HEK293 (cell line): ENCODE measurements around the gene SETD7.

Experiments used
- CTCF ChIA-PET: fragments of 350-600 bp; formaldehyde crosslinking; extraction: SDS; loops from one replicate; lab custom pipeline; 2021; ENCODE audit warnings: antibody characterized with exemption; lab: Yijun Ruan, JAX
- POLR2A ChIA-PET: fragments of 300-600 bp; formaldehyde crosslinking; extraction: SDS; loops from one replicate; lab custom pipeline; 2020; ENCODE audit warnings: antibody characterized with exemption, inconsistent platforms; lab: Yijun Ruan, JAX
- H3K27ac ChIP-seq: fragments of 200-500 bp; sonication (Bioruptor generic); 2 replicates; pipeline ENCODE4 v1.5.1; 2014; ENCODE audit warnings: low read depth, low read length, control low read depth, inconsistent platforms; ENCODE audit errors: extremely low read depth
- H3K36me3 ChIP-seq, 2 experiments: fragments of 200-500 bp in 1 of 2; sonication (Bioruptor generic) in 1 of 2; 1 replicate in 1 of 2; 2 replicates in 1 of 2; pipeline ENCODE4 v1.5.1; 2014 to 2017; ENCODE audit warnings: inconsistent platforms in 2 of 2, low read length in 2 of 2; ENCODE audit not compliant: control insufficient read depth in 2 of 2, insufficient read depth in 1 of 2
- H3K4me1 ChIP-seq: fragments of 200-500 bp; sonication (Bioruptor generic); 2 replicates; pipeline ENCODE4 v1.5.1; 2014; ENCODE audit warnings: mild to moderate bottlenecking, low read length, inconsistent platforms; ENCODE audit not compliant: control insufficient read depth, insufficient read depth
- H3K4me3 ChIP-seq: 2 replicates; pipeline ENCODE4 v1.5.1; 2011; ENCODE audit warnings: low read depth, mild to moderate bottlenecking, control low read depth, low read length, moderate library complexity
- H3K9me3 ChIP-seq: fragments of 200-500 bp; sonication (Bioruptor generic); 2 replicates; pipeline ENCODE4 v1.5.1; 2014; ENCODE audit warnings: low read depth, low read length, inconsistent platforms; ENCODE audit not compliant: control insufficient read depth, insufficient read depth
- EGR2 ChIP-seq: fragments of 450-650 bp; formaldehyde crosslinking; IDR thresholded peaks from 2 replicates; pipeline ENCODE4 v1.5.1; 2016; ENCODE audit warnings: low read depth, missing biosample characterization, missing genetic modification characterization
- GLIS1 ChIP-seq: fragments of 450-650 bp; formaldehyde crosslinking; IDR thresholded peaks from 2 replicates; pipeline ENCODE4 v1.5.1; 2016; ENCODE audit warnings: missing biosample characterization, missing genetic modification characterization
- KLF10 ChIP-seq: fragments of 450-650 bp; IDR thresholded peaks from 2 replicates; pipeline ENCODE4 v1.5.1; 2018; ENCODE audit warnings: missing biosample characterization, mild to moderate bottlenecking, missing genetic modification characterization
- KLF8 ChIP-seq: fragments of 450-650 bp; formaldehyde crosslinking; IDR thresholded peaks from 2 replicates; pipeline ENCODE4 v1.5.1; 2016; ENCODE audit warnings: missing biosample characterization, missing genetic modification characterization
- PRDM1 ChIP-seq: fragments of 450-650 bp; formaldehyde crosslinking; IDR thresholded peaks from 2 replicates; pipeline ENCODE4; 2016; ENCODE audit warnings: missing biosample characterization, missing genetic modification characterization
- SCRT2 ChIP-seq: fragments of 450-650 bp; formaldehyde crosslinking; IDR thresholded peaks from 2 replicates; pipeline ENCODE4 v1.5.1; 2016; ENCODE audit warnings: missing biosample characterization, missing genetic modification characterization
- ZNF157 ChIP-seq: fragments of 450-650 bp; formaldehyde crosslinking; IDR thresholded peaks from 2 replicates; pipeline ENCODE4 v1.5.1; 2016; ENCODE audit warnings: missing biosample characterization, missing genetic modification characterization
- ZNF184 ChIP-seq: fragments of 450-650 bp; IDR thresholded peaks from 2 replicates; pipeline ENCODE4 v1.5.1; 2018; ENCODE audit warnings: missing biosample characterization, mild to moderate bottlenecking, missing genetic modification characterization
- ZNF341 ChIP-seq: fragments of 450-650 bp; formaldehyde crosslinking; IDR thresholded peaks from 2 replicates; pipeline ENCODE4; 2016; ENCODE audit warnings: low read depth, missing biosample characterization, missing genetic modification characterization
- ZNF350 ChIP-seq: fragments of 450-650 bp; formaldehyde crosslinking; IDR thresholded peaks from 2 replicates; pipeline ENCODE4 v1.5.0; 2017; ENCODE audit warnings: missing biosample characterization, mild to moderate bottlenecking, missing genetic modification characterization
- ZNF366 ChIP-seq: fragments of 450-650 bp; formaldehyde crosslinking; conservative IDR thresholded peaks from 2 replicates; pipeline ENCODE4 v1.5.1; 2016; ENCODE audit warnings: missing biosample characterization, missing genetic modification characterization
- ZNF521 ChIP-seq: fragments of 450-650 bp; formaldehyde crosslinking; IDR thresholded peaks from 2 replicates; pipeline ENCODE4 v1.5.1; 2017; ENCODE audit warnings: missing biosample characterization, mild to moderate bottlenecking, missing genetic modification characterization
- ZNF561 ChIP-seq: fragments of 450-650 bp; IDR thresholded peaks from 2 replicates; pipeline ENCODE4 v1.5.1; 2018; ENCODE audit warnings: missing biosample characterization, missing genetic modification characterization, borderline replicate concordance
- ZNF623 ChIP-seq: fragments of 450-650 bp; formaldehyde crosslinking; IDR thresholded peaks from 2 replicates; pipeline ENCODE4 v1.5.1; 2016; ENCODE audit warnings: missing biosample characterization, missing genetic modification characterization
- ZNF624 ChIP-seq: fragments of 450-650 bp; formaldehyde crosslinking; IDR thresholded peaks from 2 replicates; pipeline ENCODE4 v1.5.1; 2017; ENCODE audit warnings: missing biosample characterization, missing genetic modification characterization
- ZNF654 ChIP-seq: fragments of 450-650 bp; formaldehyde crosslinking; IDR thresholded peaks from 2 replicates; pipeline ENCODE4 v1.5.1; 2016; ENCODE audit warnings: low read depth, missing biosample characterization, missing genetic modification characterization
- ZNF777 ChIP-seq: fragments of 450-650 bp; formaldehyde crosslinking; IDR thresholded peaks from 2 replicates; pipeline ENCODE4 v1.5.1; 2017; ENCODE audit warnings: missing biosample characterization, missing genetic modification characterization, borderline replicate concordance
- ZSCAN30 ChIP-seq: fragments of 450-650 bp; IDR thresholded peaks from 2 replicates; pipeline ENCODE4 v1.5.1; 2018; ENCODE audit warnings: missing biosample characterization, mild to moderate bottlenecking, missing genetic modification characterization, moderate library complexity
- TF ChIP-seq, protein P1 (sequence below): fragments of 450-650 bp; formaldehyde crosslinking; IDR thresholded peaks from 2 replicates; pipeline ENCODE4 v1.5.1; 2017; ENCODE audit warnings: missing biosample characterization, missing genetic modification characterization
- TF ChIP-seq, protein P2 (sequence below): IDR thresholded peaks from 2 replicates; pipeline ENCODE4 v1.6.1; 2011; ENCODE audit warnings: mild to moderate bottlenecking, low read depth, low read length, borderline replicate concordance
- TF ChIP-seq, protein P3 (sequence below): fragments of 450-650 bp; formaldehyde crosslinking; IDR thresholded peaks from 2 replicates; pipeline ENCODE4 v1.5.1; 2017; ENCODE audit warnings: missing biosample characterization, missing genetic modification characterization

SETD7 gene

DNA sequence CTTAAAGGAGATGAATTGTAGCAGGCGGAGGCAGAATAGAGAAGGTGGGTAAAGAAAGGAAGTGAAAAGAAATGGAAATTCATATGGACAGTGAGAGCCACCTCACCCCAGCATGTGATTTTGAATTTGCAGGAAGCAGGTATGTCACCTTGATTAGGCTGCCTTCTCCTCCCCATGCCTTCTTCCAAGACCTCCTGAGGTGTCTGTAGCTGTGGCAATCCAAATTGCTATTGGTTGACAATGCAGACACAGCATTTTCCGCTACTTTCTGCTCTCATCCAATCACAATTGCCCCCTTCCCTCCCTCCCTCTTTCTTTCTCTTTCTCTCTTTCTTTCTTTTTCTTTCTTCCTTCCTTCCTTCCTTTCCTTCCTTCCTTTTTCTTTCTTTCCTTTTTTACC, 63.6 kb downstream of the SETD7 start:
- POLR2A ChIA-PET: no interaction called here
- peak; percentile 64 for TF ChIP-seq ZNF366
- TF ChIP-seq KLF10 (tag by site-specific recombination): no peak
- Histone ChIP-seq H3K36me3 (no peaks in the 10 kb centered on the region), H3K9me3 (no peaks in the 10 kb centered on the region), H3K27ac (no peak overlapping the region), H3K4me3 (no peak overlapping the region), H3K4me1 (no peaks in the 10 kb centered on the region)
- CTCF ChIA-PET: no interaction called here

DNA sequence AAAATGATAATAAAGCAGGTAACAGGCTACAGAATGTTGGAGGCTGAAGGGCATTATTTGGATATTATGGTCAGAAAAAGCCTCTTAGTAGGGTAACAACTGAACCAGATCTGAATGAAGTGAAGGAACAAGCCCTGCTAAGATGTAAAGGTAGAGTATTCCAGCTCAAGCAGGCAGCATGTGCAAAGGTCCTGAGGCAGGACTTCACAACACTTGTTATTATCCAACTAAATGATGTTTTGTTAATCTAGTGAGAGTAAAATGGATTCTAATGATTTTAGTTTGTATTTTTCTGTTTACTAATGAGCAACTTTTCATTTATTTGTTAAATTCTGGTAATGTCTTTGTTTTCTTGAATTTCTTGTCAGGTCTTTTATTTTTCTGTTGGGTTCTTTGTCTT, 66.4 kb downstream of the SETD7 start:
- Histone ChIP-seq H3K9me3 (no peaks in the 10 kb centered on the region), H3K27ac (no peak overlapping the region), H3K4me1 (no peaks in the 10 kb centered on the region), H3K4me3 (no peak overlapping the region), H3K36me3 (no peaks in the 10 kb centered on the region)
- ChIA-PET CTCF (no interaction called here), POLR2A (no interaction called here)
- TF ChIP-seq ZNF157 (tag by site-specific recombination) (no peak), ZNF623 (tag by site-specific recombination) (peak; percentile 93)

DNA sequence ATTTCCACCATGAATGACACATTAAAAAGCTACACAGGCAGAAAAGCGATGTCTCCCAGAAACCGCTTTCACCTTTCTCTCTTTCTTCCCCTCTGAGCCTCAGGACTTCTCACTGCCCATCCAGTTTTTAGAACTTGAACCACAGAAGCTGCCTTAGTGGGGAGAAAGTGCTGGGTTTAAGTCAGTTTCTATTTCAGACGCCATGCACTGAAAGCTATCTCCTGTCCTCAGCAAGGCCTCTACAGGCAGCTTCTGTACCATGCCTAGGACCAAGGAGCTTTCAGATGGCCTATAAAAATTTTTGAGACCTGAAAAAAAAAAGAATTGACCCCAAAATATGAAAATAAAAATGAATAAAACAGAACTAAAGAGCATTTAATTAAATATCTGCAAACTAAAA, 67.6 kb downstream of the SETD7 start:
- ChIA-PET CTCF (interaction anchor here (0.6 to 1.3 kb wide), 3 partner anchors 10 to 518 kb away, joined by 3 to 6 read pairs (median 3); no protein-coding TSS in a partner anchor), POLR2A (no interaction called here)
- Histone ChIP-seq H3K4me1 (no peaks in the 10 kb centered on the region), H3K36me3 (no peaks in the 10 kb centered on the region), H3K27ac (no peak overlapping the region), H3K9me3 (no peaks in the 10 kb centered on the region), H3K4me3 (no peak overlapping the region)
- TF ChIP-seq PRDM1 (tag by site-specific recombination): peak; percentile 49; the same call in 1 of the 2 replicates
- TF ChIP-seq ZNF521 (tag by site-specific recombination): no peak
- no peak for TF ChIP-seq ZNF561 (tag by site-specific recombination)
- no peak for TF ChIP-seq KLF8 (tag by site-specific recombination)

DNA sequence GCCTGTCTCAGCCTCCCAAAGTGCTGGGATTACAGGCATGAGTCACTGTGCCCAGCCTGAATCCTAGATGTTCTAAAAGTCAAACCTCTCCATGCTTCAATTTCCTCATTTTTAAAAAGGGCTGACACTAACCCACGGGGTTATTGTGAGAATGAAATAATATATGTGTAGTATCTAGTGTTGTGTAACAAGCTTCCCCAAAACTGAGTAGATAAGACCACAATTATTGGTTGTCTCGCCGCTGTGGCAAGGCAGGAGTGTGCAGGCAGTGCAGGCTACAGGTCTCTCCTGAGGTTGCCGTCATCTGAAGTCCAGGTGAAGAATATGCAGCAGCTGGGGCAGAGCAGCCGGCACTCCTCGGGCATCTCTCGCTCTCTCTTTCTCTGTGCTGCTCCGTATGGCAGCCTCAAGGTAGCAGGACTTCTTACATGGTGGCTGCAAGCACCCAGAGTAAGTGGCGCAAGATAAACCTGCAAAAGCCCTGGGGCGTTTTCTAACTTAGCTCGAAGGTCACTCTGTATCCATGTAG, 71.2 kb downstream of the SETD7 start:
- Histone ChIP-seq H3K4me1 (no peaks in the 10 kb centered on the region), H3K4me3 (no peak overlapping the region), H3K27ac (no peak overlapping the region), H3K9me3 (no peaks in the 10 kb centered on the region), H3K36me3 (no peaks in the 10 kb centered on the region)
- POLR2A ChIA-PET: no interaction called here
- TF ChIP-seq SCRT2 (tag by site-specific recombination): peak; percentile 61; the same call in 1 of the 2 replicates
- TF ChIP-seq, protein P1, sequence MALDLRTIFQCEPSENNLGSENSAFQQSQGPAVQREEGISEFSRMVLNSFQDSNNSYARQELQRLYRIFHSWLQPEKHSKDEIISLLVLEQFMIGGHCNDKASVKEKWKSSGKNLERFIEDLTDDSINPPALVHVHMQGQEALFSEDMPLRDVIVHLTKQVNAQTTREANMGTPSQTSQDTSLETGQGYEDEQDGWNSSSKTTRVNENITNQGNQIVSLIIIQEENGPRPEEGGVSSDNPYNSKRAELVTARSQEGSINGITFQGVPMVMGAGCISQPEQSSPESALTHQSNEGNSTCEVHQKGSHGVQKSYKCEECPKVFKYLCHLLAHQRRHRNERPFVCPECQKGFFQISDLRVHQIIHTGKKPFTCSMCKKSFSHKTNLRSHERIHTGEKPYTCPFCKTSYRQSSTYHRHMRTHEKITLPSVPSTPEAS: no peak
- CTCF ChIA-PET: no interaction called here

DNA sequence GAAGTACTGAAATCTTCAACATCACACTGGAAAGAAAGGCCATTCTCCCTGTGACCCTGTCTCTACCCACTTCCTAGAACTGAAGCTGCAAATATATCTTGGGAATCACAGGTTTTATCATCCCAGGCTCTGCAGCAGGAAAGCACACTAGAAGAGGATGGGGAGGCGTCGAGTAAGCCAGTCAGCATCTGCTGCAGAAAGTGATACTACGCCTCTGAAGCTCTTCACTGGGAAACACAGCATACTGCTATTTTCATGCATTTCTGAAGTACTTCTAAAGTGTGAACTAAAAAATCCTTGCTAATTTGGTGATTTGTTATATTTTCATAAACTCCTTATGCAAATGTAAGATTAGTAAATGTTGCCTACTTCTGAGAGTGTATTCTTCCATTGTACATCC, 73.0 kb downstream of the SETD7 start:
- no peak overlapping the region for H3K4me3 ChIP-seq
- ChIA-PET POLR2A (no interaction called here), CTCF (no interaction called here)
- no peaks in the 10 kb centered on the region for H3K36me3 ChIP-seq
- no peaks in the 10 kb centered on the region for H3K4me1 ChIP-seq
- no peaks in the 10 kb centered on the region for H3K9me3 ChIP-seq
- H3K27ac ChIP-seq: no peak overlapping the region
- TF ChIP-seq ZNF777 (no peak), ZSCAN30 (tag by site-specific recombination) (no peak), ZNF341 (tag by site-specific recombination) (no peak), ZNF184 (tag by site-specific recombination) (no peak), ZNF624 (tag by site-specific recombination) (no peak), GLIS1 (tag by site-specific recombination) (no peak), EGR2 (no peak), ZNF350 (no peak), ZNF654 (tag by site-specific recombination) (no peak)
- TF ChIP-seq, protein P2, sequence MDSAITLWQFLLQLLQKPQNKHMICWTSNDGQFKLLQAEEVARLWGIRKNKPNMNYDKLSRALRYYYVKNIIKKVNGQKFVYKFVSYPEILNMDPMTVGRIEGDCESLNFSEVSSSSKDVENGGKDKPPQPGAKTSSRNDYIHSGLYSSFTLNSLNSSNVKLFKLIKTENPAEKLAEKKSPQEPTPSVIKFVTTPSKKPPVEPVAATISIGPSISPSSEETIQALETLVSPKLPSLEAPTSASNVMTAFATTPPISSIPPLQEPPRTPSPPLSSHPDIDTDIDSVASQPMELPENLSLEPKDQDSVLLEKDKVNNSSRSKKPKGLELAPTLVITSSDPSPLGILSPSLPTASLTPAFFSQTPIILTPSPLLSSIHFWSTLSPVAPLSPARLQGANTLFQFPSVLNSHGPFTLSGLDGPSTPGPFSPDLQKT: no peak
- TF ChIP-seq, protein P3, sequence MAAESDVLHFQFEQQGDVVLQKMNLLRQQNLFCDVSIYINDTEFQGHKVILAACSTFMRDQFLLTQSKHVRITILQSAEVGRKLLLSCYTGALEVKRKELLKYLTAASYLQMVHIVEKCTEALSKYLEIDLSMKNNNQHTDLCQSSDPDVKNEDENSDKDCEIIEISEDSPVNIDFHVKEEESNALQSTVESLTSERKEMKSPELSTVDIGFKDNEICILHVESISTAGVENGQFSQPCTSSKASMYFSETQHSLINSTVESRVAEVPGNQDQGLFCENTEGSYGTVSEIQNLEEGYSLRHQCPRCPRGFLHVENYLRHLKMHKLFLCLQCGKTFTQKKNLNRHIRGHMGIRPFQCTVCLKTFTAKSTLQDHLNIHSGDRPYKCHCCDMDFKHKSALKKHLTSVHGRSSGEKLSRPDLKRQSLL (tag by site-specific recombination): no peak
